Activated CD4-positive, alpha-beta T cell treated with anti-CD3 and anti-CD28 coated beads, Interleukin-2, amount 50 U/mL, for 24 hours (primary cell): Measurements from ENCODE around the gene LTV1.
"Not testable (repeated sequence)": the region's sequence is repeated elsewhere in the genome, so short reads cannot be mapped to it uniquely, and the experiment has no call there.

Experiments
- DNase-seq, 2 donors: peaks; one replicate each; pipeline ENCODE4 v3.0.0-alpha.2; 2020; ENCODE audit warnings: low read depth in 1 of 2, low spot score in 1 of 2

LTV1 gene

DNA sequence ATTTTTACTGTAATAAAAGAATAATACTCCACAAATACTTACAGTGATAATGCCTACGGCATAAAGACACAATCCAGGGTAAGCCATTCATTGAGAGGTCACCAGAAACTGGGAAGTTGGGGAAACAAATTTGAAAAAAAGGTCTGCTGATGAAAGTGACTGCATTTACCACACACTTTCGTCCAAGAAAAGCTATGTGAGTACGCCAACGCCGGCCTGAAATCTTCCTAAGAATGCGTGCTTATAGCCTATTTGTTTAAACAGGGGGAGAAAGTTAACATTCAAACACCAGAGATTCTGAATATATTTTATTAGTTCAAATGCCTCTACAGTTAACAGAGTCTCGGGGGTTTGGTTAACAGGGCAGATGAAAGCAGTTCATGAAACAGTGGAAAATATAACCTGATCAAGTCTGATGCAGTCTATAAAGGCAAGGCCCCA is 657 bp upstream of the LTV1 start:
- DNase-seq = no peak

- DNase-seq = no peak
Observed at GRCh38 chr6:143843677-143843999, 500 bp downstream of the LTV1 start.

- DNase-seq = no peak
Observed at GRCh38 chr6:143844006-143844405, 868 bp downstream of the LTV1 start.

DNA sequence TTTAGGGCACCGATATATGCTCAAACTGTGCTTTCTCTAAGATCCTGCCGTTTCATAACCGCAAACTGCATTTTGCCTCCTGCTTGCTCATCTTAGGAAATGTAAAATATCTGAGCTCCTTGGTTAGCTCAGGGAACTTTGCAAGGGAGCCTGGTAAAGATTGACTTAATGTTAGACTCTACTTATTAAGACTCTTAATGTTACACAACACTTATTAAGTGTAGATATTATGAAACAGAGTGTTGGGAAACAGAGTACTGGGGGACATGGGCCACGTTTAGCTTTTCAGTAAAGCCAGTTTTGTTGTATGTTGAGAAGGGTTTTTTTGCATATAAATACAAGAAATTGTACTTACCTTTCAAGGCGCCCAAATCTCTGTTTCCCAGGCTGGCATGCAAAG is 1.9 kb downstream of the LTV1 start:
- DNase-seq = no peak

DNA sequence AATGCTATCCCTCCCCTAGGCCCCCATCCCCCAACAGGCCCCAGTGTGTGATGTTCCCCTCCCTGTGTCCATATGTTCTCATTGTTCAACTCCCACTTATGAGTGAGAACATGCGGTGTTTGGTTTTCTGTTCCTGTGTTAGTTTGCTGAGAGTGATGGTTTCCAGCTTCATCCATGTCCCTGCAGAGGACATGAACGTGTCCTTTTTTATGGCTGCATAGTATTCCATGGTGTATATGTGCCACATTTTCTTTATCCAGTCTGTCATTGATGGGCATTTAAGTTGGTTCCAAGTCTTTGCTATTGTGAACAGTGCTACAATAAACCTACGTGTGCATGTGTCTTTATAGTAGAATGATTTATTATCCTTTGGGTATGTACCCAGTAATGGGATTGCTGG is 8.6 kb downstream of the LTV1 start:
- not testable (repeated sequence) for DNase-seq

DNA sequence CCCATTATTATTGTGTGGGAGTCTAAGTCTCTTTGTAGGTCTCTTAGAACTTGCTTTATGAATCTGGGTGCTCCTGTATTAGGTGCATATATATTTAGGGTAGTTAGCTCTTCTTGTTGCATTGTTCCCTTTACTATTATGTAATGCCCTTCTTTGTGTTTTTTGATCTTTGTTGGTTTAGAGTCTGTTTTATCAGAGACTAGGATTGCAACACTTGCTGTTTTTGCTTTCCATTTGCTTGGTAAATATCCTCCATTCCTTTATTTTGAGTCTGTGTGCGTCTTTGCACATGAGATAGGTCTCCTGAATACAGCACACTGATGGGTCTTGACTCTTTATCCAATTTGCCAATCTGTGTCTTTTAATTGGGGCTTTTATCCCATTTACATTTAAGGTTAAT is 11.9 kb downstream of the LTV1 start:
- DNase-seq = not testable (repeated sequence)

GRCh38 chr6:143856762-143857161 is 13.6 kb downstream of the LTV1 start:
- not testable (repeated sequence) for DNase-seq

DNA sequence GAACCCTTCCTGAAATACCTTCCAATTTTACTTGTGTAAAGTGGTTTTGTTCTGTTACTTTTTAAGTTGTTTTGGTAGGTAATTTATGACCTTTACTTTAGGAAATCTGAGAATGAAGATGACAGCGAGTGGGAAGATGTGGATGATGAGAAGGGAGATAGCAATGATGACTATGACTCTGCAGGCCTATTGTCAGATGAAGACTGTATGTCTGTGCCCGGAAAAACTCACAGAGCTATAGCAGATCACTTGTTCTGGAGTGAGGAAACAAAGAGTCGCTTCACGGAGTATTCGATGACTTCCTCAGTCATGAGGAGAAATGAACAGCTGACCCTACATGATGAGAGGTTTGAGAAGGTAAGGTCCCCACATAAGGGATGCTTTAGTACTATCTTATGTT is 14.5 kb downstream of the LTV1 start:
- DNase-seq = no peak

GRCh38 chr6:143859891-143860660 is 16.9 kb downstream of the LTV1 start:
- no peak for DNase-seq

GRCh38 chr6:143863771-143864170 is 20.6 kb downstream of the LTV1 start:
- DNase-seq = no peak

DNA sequence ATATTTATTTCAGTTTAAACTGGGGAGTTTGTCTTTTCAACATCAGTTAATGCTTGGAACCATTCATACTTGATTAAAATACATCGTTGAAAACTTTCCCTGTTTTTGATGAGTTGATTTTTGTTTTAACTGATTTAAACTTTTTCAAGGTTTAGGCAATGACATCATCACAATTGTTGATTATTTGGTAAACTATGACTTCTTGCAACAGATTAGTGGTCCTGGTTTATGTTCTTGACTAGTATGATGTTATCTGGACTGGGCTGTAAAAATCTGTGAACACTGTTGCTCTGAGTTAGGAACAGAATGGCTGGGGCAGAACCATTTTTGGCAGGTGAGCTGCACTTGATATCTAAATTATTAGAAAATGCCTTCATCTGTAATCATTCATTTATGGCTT is 21.1 kb downstream of the LTV1 start, which contains the start of gene ZC2HC1B:
Gene ZC2HC1B, plus strand, starts transcription at position 241 of the 400 bp plus-strand sequence. Its CDS starts 66 bp downstream, at position 307.
- DNase-seq = no peak

- no peak for DNase-seq
Observed at GRCh38 chr6:143867236-143867635, 24.1 kb downstream of the LTV1 start.

DNA sequence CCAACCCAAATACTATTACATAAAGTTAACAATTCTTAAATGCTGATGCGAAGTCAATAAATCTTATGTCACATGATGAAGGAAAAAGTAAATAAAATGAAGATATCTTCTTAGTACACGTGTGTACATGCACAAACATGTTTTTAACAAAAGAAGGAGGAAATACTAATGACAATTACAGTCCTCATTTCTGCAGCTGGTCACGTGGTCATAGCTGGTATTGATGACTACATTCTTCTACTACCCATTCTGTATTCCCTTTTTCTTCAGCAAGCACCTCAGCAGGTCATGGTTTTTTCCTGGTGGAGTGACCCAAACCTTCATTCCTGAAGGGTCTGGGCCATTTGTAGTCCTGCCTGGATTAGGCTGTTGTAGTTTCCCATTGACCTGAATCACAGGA is 25.7 kb downstream of the LTV1 start:
- DNase-seq = not testable (repeated sequence)

GRCh38 chr6:143871202-143871730 is 28.1 kb downstream of the LTV1 start:
- DNase-seq = not testable (repeated sequence)

DNA sequence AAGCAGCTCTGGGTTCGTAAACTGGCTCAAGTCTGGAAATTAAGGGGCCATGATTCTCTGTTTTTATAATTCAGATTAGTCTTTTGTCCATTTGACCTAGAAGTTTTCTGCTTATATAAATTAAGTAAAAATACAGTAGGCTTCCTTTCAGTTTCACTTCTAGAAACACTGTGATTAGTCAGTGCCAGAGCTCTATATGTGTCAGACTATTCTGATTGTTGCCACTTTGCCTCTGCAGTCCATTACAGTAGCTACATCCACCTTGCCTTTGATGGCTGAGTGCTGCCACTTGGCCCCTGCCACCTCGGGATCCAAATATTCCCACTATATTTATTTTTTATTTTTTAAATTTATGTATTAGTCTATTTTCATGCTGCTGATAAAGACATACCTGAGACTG is 29.1 kb downstream of the LTV1 start:
- no peak for DNase-seq

DNA sequence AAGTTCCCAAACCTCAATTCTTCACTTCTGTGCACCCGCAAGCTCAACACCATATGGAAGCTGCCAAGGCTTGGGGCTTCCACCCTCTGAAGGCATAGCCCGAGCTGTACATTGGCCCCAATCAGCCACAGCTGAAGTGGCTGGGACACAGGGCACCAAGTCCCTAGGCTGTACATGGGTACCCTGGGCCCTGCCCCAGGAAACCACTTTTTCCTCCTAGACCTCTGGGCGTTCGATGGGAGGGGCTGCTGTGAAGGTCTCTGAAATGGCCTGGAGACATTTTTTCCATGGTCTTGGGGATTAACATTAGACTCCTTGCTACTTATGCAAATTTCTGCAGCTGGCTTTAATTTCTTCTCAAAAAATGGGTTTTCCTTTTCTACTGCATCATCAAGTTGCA is 30.5 kb downstream of the LTV1 start:
- not testable (repeated sequence) for DNase-seq

DNA sequence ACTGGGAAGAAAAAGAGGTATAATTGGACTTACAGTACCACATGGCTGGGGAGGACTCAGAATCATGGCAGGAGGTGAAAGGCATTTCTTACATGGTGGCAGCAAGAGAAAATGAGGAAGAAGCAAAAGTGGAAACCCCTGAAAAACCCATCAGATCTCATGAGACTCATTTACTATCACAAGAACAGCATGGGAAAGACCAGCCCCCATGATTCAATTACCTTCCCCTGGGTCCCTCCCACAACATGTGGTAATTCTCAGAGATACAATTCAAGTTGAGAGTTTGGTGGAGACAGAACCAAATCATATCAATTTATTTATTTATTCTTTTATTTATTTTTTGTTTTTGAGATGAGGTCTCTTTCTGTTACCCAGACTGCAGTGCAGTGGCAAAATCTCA is 31.4 kb downstream of the LTV1 start:
- DNase-seq = not testable (repeated sequence)

GRCh38 chr6:143877584-143878271 is 34.6 kb downstream of the LTV1 start:
- DNase-seq = no peak

GRCh38 chr6:143878272-143878760 is 35.2 kb downstream of the LTV1 start:
- DNase-seq = no peak

DNA sequence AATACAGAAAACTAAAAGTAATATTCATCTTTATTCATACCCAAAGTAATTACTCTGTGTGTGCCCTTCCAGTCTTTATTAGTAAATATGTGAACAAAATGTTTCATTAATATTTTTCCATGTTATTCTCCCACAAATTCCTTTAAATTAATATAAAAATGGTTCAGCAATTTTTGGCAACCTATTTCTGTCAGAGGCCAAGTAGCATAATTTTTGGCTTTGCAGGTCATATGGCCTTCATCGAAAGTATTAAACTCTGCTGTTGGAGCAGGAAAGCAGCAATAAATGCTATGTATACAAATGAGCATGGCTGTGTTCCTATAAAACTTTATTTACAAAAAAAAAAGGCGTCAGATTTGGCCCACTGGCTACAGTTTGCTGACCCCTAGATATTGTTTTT is 37.3 kb downstream of the LTV1 start:
- no peak for DNase-seq

DNA sequence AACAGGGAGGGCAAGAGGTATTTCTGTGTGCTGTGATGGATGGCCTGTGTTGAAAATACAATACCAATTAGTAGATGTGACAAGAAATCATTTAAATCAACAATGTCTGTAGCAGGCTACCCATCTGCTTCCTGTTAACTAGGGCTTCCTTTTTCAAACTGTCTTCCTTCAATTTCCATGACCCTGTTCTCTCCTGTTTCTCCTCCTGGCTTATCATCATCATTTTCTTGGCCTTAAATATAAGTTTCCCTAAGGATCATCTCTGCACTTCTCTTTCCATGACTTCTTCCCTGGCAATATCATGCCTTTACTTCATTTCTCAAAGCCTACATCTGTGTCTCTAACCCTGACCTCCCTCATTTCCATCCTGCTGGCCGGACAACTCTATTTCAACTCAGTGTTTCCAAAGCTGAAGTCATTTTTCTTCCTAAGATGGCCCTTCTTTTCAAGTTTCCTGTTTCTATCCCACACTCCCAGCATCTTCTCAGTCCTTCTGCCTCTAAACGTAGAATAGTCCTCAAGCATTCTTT is 39.3 kb downstream of the LTV1 start:
- no peak for DNase-seq
